Endodermal cell (in vitro differentiated cells): ENCODE data around the gene VRTN. TPM values are rescaled to one million over a fixed set of nuclear protein-coding genes. Genes with fewer than 3 reads are reported as not detected.

Source experiments
- DNase-seq: peaks from one replicate; pipeline ENCODE4 v3.0.0-alpha.2; 2017
- H3K27ac ChIP-seq: 2 replicates; pipeline ENCODE4 v1.5.1; 2013; ENCODE audit warnings: mild to moderate bottlenecking, low read depth, low read length, moderate library complexity
- H3K27me3 ChIP-seq: 2 replicates; pipeline ENCODE4 v1.6.1; 2013; ENCODE audit warnings: mild to moderate bottlenecking, low read length, moderate library complexity; ENCODE audit not compliant: insufficient read depth, control insufficient read depth, poor library complexity, severe bottlenecking
- H3K36me3 ChIP-seq: 2 replicates; pipeline ENCODE4 v1.7.0; 2013; ENCODE audit warnings: mild to moderate bottlenecking, low read length, moderate library complexity; ENCODE audit not compliant: control insufficient read depth, insufficient read depth
- H3K4me1 ChIP-seq: one replicate; pipeline ENCODE4 v1.7.0; 2013; ENCODE audit warnings: low read length; ENCODE audit not compliant: control insufficient read depth, insufficient read depth
- H3K4me3 ChIP-seq: 2 replicates; pipeline ENCODE4 v1.5.1; 2013; ENCODE audit warnings: mild to moderate bottlenecking, low read length, moderate library complexity
- H3K9ac ChIP-seq: 2 replicates; pipeline ENCODE4 v1.6.1; 2013; ENCODE audit warnings: mild to moderate bottlenecking, low read length, moderate library complexity; ENCODE audit not compliant: poor library complexity, severe bottlenecking; ENCODE audit errors: extremely low read depth
- H3K9me3 ChIP-seq: 2 replicates; pipeline ENCODE4 v1.6.1; 2013; ENCODE audit warnings: mild to moderate bottlenecking, low read length, moderate library complexity; ENCODE audit not compliant: control insufficient read depth
- H3K27ac Mint-ChIP-seq: 2 replicates; pipeline ENCODE4 v1.8.0; 2020; ENCODE audit warnings: mixed read lengths
- H3K27me3 Mint-ChIP-seq: 2 replicates; pipeline ENCODE4 v1.8.0; 2021; ENCODE audit warnings: mild to moderate bottlenecking, mixed read lengths; ENCODE audit not compliant: insufficient read depth
- H3K36me3 Mint-ChIP-seq: 2 replicates; pipeline ENCODE4 v1.8.0; 2020; ENCODE audit warnings: low read depth, mixed read lengths
- H3K4me1 Mint-ChIP-seq: 2 replicates; pipeline ENCODE4 v1.8.0; 2020; ENCODE audit warnings: mixed read lengths
- H3K4me3 Mint-ChIP-seq: 2 replicates; pipeline ENCODE4 v1.8.0; 2020; ENCODE audit warnings: mild to moderate bottlenecking, moderate library complexity, mixed read lengths
- H3K9me3 Mint-ChIP-seq: 2 replicates; pipeline ENCODE4 v1.8.0; 2020; ENCODE audit warnings: mild to moderate bottlenecking, mixed read lengths
- CTCF ChIP-seq: fragments of 200-600 bp; sonication (generic); conservative IDR thresholded peaks from 2 replicates; pipeline ENCODE4 v1.5.0; 2021; ENCODE audit warnings: antibody characterized with exemption, mild to moderate bottlenecking
- WGBS, 2 experiments: methylation state at CpG; one replicate each; pipeline versions ENCODE4 v1.1.5 to v1.1.7; 2013; ENCODE audit warnings: missing lambda C conversion rate in 2 of 2, mixed read lengths in 1 of 2; ENCODE audit not compliant: insufficient coverage in 1 of 2, insufficient read length in 1 of 2; 5-methylcytosine and 5-hydroxymethylcytosine counted together
- total RNA-seq, 2 donors: library from RNA; stranded (reverse); fragmentation: NEBNext Ultra II Directional in 1 of 2; extraction: Animal tissue kit (Norgen Biotek cat#: 25700) in 1 of 2; gene quantifications; 2 replicates in 1 of 2; 3 replicates in 1 of 2; pipeline ENCODE4 v1.2.1, GENCODE V29; 2021

The VRTN gene
- total RNA-seq, 2 donors from 2014 or later = 61.8 to 108 TPM

GRCh38 chr14:74348735-74349463 lies 628 bp downstream of the VRTN start:
- Mint-ChIP-seq H3K9me3 (no peaks in the 10 kb centered on the region), H3K36me3 (peaks cover 20% of the 10 kb centered on the region), H3K4me1 (peaks cover 29% of the 10 kb centered on the region), H3K4me3 (peak overlapping the region; percentile 93), H3K27me3 (no peaks in the 10 kb centered on the region), H3K27ac (peak overlapping the region; percentile 89)
- H3K9me3 ChIP-seq = no peaks in the 10 kb centered on the region
- H3K27ac ChIP-seq = peak overlapping the region; percentile 40
- DNase-seq = peak; percentile 82
- H3K27me3 ChIP-seq = no peaks in the 10 kb centered on the region
- peak overlapping the region; percentile 85 for H3K4me3 ChIP-seq
- H3K9ac ChIP-seq = peak overlapping the region; percentile 74
- peak; percentile 20 for TF ChIP-seq CTCF
- peaks cover 10% of the 10 kb centered on the region for H3K36me3 ChIP-seq
- peaks cover 4% of the 10 kb centered on the region for H3K4me1 ChIP-seq
- WGBS, 2 experiments = 4 to 16% methylated on average over 6 to 15 of the region's 17 CpGs

- no peak for TF ChIP-seq CTCF
- H3K9me3 ChIP-seq = no peaks in the 10 kb centered on the region
- DNase-seq = peak; percentile 68
- H3K9ac ChIP-seq = peak overlapping the region; percentile 74
- H3K27ac ChIP-seq = no peak overlapping the region
- Mint-ChIP-seq H3K4me1 (peaks cover 29% of the 10 kb centered on the region), H3K27ac (peak overlapping the region; percentile 89), H3K27me3 (no peaks in the 10 kb centered on the region), H3K36me3 (peaks cover 21% of the 10 kb centered on the region), H3K4me3 (peak overlapping the region; percentile 93), H3K9me3 (no peaks in the 10 kb centered on the region)
- WGBS, 2 experiments = 5 to 9% methylated on average over 4 of the region's 4 CpGs
- H3K4me1 ChIP-seq = peaks cover 4% of the 10 kb centered on the region
- peaks cover 10% of the 10 kb centered on the region for H3K36me3 ChIP-seq
- H3K4me3 ChIP-seq = peak overlapping the region; percentile 85
- H3K27me3 ChIP-seq = no peaks in the 10 kb centered on the region
Observed at GRCh38 chr14:74349757-74350156, 1.5 kb downstream of the VRTN start.

- TF ChIP-seq CTCF = no peak
- Mint-ChIP-seq H3K36me3 (peaks cover 23% of the 10 kb centered on the region), H3K27ac (peak overlapping the region; percentile 89), H3K9me3 (no peaks in the 10 kb centered on the region), H3K4me3 (peak overlapping the region; percentile 93), H3K27me3 (no peaks in the 10 kb centered on the region), H3K4me1 (peaks cover 29% of the 10 kb centered on the region)
- Histone ChIP-seq H3K4me1 (peaks cover 4% of the 10 kb centered on the region), H3K36me3 (peaks cover 10% of the 10 kb centered on the region), H3K9ac (peak overlapping the region; percentile 74), H3K4me3 (peak overlapping the region; percentile 85), H3K27ac (no peak overlapping the region), H3K27me3 (no peaks in the 10 kb centered on the region), H3K9me3 (no peaks in the 10 kb centered on the region)
- WGBS, 2 experiments = 9 to 16% methylated on average over 5 to 9 of the region's 11 CpGs
- DNase-seq = no peak
Observed at GRCh38 chr14:74350211-74350927, 2.1 kb downstream of the VRTN start.
